HG03045 (cell line): Measurements from ENCODE around the gene MT1M.
"Not testable (repeated sequence)": the region's sequence is repeated elsewhere in the genome, so short reads cannot be mapped to it uniquely, and the experiment has no call there.

ENCODE experiments used
- ATAC-seq: cut with Tn5 transposase; IDR thresholded peaks from one replicate; pipeline ENCODE4 v1.9.1; 2021; ENCODE audit warnings: mild to moderate bottlenecking, moderate library complexity; ENCODE audit not compliant: unreplicated experiment

Gene MT1M

GRCh38 chr16:56632156-56632847 is at the start of gene MT1M:
TSS of gene MT1M (plus strand) at chr16:56632659. CDS start at chr16:56632732, 73 bp downstream.
- ATAC-seq = no peak

- not testable (repeated sequence) for ATAC-seq
Observed at GRCh38 chr16:56582911-56583310, 49.5 kb upstream of the MT1M start.

GRCh38 chr16:56583351-56584168 is 48.9 kb upstream of the MT1M start:
- ATAC-seq = no peak

- no peak for ATAC-seq
Observed at GRCh38 chr16:56584276-56584675, 48.2 kb upstream of the MT1M start.

- no peak for ATAC-seq
Observed at GRCh38 chr16:56588781-56589140, 43.7 kb upstream of the MT1M start.

- no peak for ATAC-seq
Observed at GRCh38 chr16:56589141-56590039, 43.1 kb upstream of the MT1M start, which contains the start of gene MT3. TSS of gene MT3 (plus strand) at chr16:56589528. CDS start at chr16:56589591, 63 bp downstream.

- ATAC-seq = no peak
Observed at GRCh38 chr16:56591377-56592060, 40.9 kb upstream of the MT1M start.

GRCh38 chr16:56593573-56594291 is 38.7 kb upstream of the MT1M start:
- no peak for ATAC-seq

- no peak for ATAC-seq
Observed at GRCh38 chr16:56594292-56594619, 38.2 kb upstream of the MT1M start.

- no peak for ATAC-seq
Observed at GRCh38 chr16:56600398-56600999, 32.0 kb upstream of the MT1M start.

GRCh38 chr16:56601325-56601724 is 31.1 kb upstream of the MT1M start:
- no peak for ATAC-seq

GRCh38 chr16:56603589-56603988 is 28.9 kb upstream of the MT1M start:
- ATAC-seq = no peak

- no peak for ATAC-seq
Observed at GRCh38 chr16:56604966-56605365, 27.5 kb upstream of the MT1M start.

GRCh38 chr16:56605475-56605874 is 27.0 kb upstream of the MT1M start:
- ATAC-seq = no peak

GRCh38 chr16:56606071-56606475 is 26.4 kb upstream of the MT1M start:
- no peak for ATAC-seq

GRCh38 chr16:56606476-56607108 is 25.9 kb upstream of the MT1M start:
- no peak for ATAC-seq

- no peak for ATAC-seq
Observed at GRCh38 chr16:56607109-56607618, 25.3 kb upstream of the MT1M start.

GRCh38 chr16:56607675-56608042 is 24.8 kb upstream of the MT1M start:
- no peak for ATAC-seq
